ENCODE measurements around the gene PTBP3.
A peak's percentile ranks its signal among the peaks of the same experiment; 100 is the strongest.

The PTBP3 gene

DNA sequence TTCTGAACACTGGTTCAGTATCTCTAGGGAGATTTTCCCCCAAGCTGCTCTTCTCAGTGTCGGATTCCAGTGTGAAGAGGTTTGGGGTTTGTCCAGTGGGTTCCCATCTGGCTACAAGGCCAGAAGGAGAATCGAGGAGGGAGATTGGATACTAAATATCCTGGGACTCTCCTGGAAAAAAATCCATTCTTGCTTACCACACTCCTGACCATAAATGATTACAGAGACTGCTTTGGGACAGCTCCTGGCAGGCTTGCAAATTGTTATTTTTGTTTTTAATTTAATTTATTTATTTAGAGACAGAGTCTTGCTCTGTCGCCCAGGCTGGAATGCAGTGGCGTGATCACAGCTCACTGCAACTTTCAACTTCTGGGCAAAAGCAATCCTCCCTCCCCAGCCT is 153.6 kb downstream of the PTBP3 start:
- Histone ChIP-seq H3K4me3 (ENCODE audit: low read length, poor library complexity, severe bottlenecking) (peak overlapping the region; percentile 68), H3K9me2 (replicated peaks; ENCODE audit: low read depth, low read length) (no peaks in the 10 kb centered on the region), H3K79me2 (ENCODE audit: insufficient read depth, low read length) (no peaks in the 10 kb centered on the region), H3K4me2 (ENCODE audit: low read depth, low read length, poor library complexity, severe bottlenecking) (peak overlapping the region; percentile 94), H3K36me3 (ENCODE audit: insufficient read depth, low read length) (no peaks in the 10 kb centered on the region), H4K20me1 (ENCODE audit: insufficient read depth, low read length, poor library complexity, severe bottlenecking) (no peaks in the 10 kb centered on the region), H3F3A (ENCODE audit: low read depth) (peaks cover 8% of the 10 kb centered on the region), H2AFZ (ENCODE audit: low read length) (peak overlapping the region; percentile 36; the same call in 1 of the 2 replicates), H3K9ac (ENCODE audit: low read depth, low read length, poor library complexity, severe bottlenecking) (peak overlapping the region; percentile 76), H3K4me1 (ENCODE audit: insufficient read depth, low read length, poor library complexity, severe bottlenecking) (peaks cover 74% of the 10 kb centered on the region), H3K27me3 (ENCODE audit: insufficient read depth, low read length, poor library complexity, severe bottlenecking) (no peaks in the 10 kb centered on the region), H3K9me3 (ENCODE audit: insufficient read depth, low read depth, low read length) (0 out of 2 replicates have a peak, but pooled peaks cover 4% of the 10 kb centered on the region)
- TF ChIP-seq, protein P1, sequence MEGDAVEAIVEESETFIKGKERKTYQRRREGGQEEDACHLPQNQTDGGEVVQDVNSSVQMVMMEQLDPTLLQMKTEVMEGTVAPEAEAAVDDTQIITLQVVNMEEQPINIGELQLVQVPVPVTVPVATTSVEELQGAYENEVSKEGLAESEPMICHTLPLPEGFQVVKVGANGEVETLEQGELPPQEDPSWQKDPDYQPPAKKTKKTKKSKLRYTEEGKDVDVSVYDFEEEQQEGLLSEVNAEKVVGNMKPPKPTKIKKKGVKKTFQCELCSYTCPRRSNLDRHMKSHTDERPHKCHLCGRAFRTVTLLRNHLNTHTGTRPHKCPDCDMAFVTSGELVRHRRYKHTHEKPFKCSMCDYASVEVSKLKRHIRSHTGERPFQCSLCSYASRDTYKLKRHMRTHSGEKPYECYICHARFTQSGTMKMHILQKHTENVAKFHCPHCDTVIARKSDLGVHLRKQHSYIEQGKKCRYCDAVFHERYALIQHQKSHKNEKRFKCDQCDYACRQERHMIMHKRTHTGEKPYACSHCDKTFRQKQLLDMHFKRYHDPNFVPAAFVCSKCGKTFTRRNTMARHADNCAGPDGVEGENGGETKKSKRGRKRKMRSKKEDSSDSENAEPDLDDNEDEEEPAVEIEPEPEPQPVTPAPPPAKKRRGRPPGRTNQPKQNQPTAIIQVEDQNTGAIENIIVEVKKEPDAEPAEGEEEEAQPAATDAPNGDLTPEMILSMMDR (conservative IDR thresholded peaks at IDR 0.05; ENCODE audit: low read length), result no peak
- no peak for TF ChIP-seq EZH2phosphoT487 (IDR thresholded peaks at IDR 0.05; ENCODE audit: borderline replicate concordance)

DNA sequence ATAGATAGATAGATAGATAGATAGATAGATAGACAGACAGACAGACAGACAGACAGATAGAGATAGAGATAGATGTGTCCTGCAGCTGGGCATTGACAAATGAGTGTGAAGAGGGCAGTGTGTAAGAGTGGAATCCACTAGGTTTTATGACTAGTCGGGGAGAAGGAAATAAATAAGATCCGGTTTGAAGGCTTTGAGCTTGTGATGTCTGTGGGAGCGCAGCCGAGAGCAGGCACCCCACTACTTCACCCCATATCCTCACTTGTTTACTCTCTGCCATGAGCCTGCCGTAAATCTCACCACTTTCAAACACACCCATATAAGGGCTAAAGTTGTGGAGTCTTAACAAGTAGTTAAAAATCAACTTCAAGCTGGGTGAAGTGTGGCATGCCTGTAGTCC is 156.9 kb downstream of the PTBP3 start:
- H3K79me2 ChIP-seq (ENCODE audit: insufficient read depth, low read length), result peaks cover 27% of the 10 kb centered on the region
- H4K20me1 ChIP-seq (ENCODE audit: insufficient read depth, low read length, poor library complexity, severe bottlenecking), result no peaks in the 10 kb centered on the region
- H3K36me3 ChIP-seq (ENCODE audit: insufficient read depth, low read length), result no peaks in the 10 kb centered on the region
- H3K4me1 ChIP-seq (ENCODE audit: insufficient read depth, low read length, poor library complexity, severe bottlenecking), result peaks cover 83% of the 10 kb centered on the region
- H2AFZ ChIP-seq (ENCODE audit: low read length), result no peak overlapping the region
- peak overlapping the region; percentile 25 for H3K9ac ChIP-seq (ENCODE audit: low read depth, low read length, poor library complexity, severe bottlenecking)
- peaks cover 8% of the 10 kb centered on the region for H3F3A ChIP-seq (ENCODE audit: low read depth)
- H3K27me3 ChIP-seq (ENCODE audit: insufficient read depth, low read length, poor library complexity, severe bottlenecking), result no peaks in the 10 kb centered on the region
- H3K9me3 ChIP-seq (ENCODE audit: insufficient read depth, low read depth, low read length), result no peaks in the 10 kb centered on the region
- no peak overlapping the region for H3K4me3 ChIP-seq (ENCODE audit: low read length, poor library complexity, severe bottlenecking)
- peak overlapping the region; percentile 2 for H3K4me2 ChIP-seq (ENCODE audit: low read depth, low read length, poor library complexity, severe bottlenecking)
- no peaks in the 10 kb centered on the region for H3K9me2 ChIP-seq (replicated peaks; ENCODE audit: low read depth, low read length)
- TF ChIP-seq EZH2phosphoT487 (IDR thresholded peaks at IDR 0.05; ENCODE audit: borderline replicate concordance), result no peak
- TF ChIP-seq, protein P1 (conservative IDR thresholded peaks at IDR 0.05; ENCODE audit: low read length), result no peak

DNA sequence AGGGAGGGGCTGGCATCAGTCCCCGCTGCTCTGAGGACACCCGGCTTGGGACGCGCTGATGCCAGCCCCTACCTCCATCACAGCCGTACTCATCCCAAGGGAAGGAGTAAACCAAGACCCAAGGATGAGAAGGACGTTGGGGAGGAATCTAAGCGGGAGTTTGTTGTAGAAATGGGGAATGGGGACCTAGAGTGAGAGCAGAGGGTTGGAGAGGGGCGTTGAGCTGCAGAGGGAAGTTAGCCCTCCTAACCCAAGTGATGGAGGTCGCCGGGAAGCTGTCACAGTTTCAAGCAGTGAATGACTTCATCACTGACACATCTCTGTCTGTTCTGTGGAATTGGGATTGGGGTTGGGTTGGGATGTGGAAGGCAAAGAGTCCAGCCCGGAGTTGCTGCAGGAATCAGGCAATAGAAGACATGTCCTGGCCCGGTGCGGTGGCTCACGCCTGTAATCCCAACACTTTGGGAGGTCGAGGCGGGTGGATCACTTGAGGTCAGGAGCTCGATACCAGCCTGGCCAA is 157.6 kb downstream of the PTBP3 start:
- H3K36me3 ChIP-seq (ENCODE audit: insufficient read depth, low read length), result no peaks in the 10 kb centered on the region
- peaks cover 34% of the 10 kb centered on the region for H3K79me2 ChIP-seq (ENCODE audit: insufficient read depth, low read length)
- H3K9me2 ChIP-seq (replicated peaks; ENCODE audit: low read depth, low read length), result no peaks in the 10 kb centered on the region
- H4K20me1 ChIP-seq (ENCODE audit: insufficient read depth, low read length, poor library complexity, severe bottlenecking), result no peaks in the 10 kb centered on the region
- TF ChIP-seq, protein P1 (conservative IDR thresholded peaks at IDR 0.05; ENCODE audit: low read length), result no peak
- no peak for TF ChIP-seq EZH2phosphoT487 (IDR thresholded peaks at IDR 0.05; ENCODE audit: borderline replicate concordance)
- peak overlapping the region; percentile 74 for H3K4me3 ChIP-seq (ENCODE audit: low read length, poor library complexity, severe bottlenecking)
- H3K9me3 ChIP-seq (ENCODE audit: insufficient read depth, low read depth, low read length), result no peaks in the 10 kb centered on the region
- peak overlapping the region; percentile 69 for H3K4me2 ChIP-seq (ENCODE audit: low read depth, low read length, poor library complexity, severe bottlenecking)
- peaks cover 84% of the 10 kb centered on the region for H3K4me1 ChIP-seq (ENCODE audit: insufficient read depth, low read length, poor library complexity, severe bottlenecking)
- H3F3A ChIP-seq (ENCODE audit: low read depth), result peaks cover 5% of the 10 kb centered on the region
- H3K9ac ChIP-seq (ENCODE audit: low read depth, low read length, poor library complexity, severe bottlenecking), result peak overlapping the region; percentile 78
- H2AFZ ChIP-seq (ENCODE audit: low read length), result no peak overlapping the region
- H3K27me3 ChIP-seq (ENCODE audit: insufficient read depth, low read length, poor library complexity, severe bottlenecking), result no peaks in the 10 kb centered on the region

Measured in Loucy (cell line).